Right lung (tissue), 10 donors: ENCODE measurements around the gene CHIA. TPM values are rescaled to one million over a fixed set of nuclear protein-coding genes. Genes with fewer than 3 reads are reported as not detected.

Experiments
- DNase-seq, 2 donors: peaks; one replicate each; pipeline ENCODE4 v3.0.0-alpha.2; 2013
- long read RNA-seq, 8 donors: transcript quantifications; one replicate each; lab custom pipeline, GENCODE V29; 2026
- polyA plus RNA-seq, 5 donors: library from polyadenylated mRNA; unstranded; fragments of 120-200 nt; gene quantifications; one replicate each; pipeline versions ENCODE4 v1.2.1 to v1.2.3, GENCODE V29; 2013; ENCODE audit warnings: inconsistent platforms in 1 of 5, low replicate concordance in 1 of 5; ENCODE audit not compliant: insufficient read length in 5 of 5, insufficient read depth in 1 of 5

CHIA gene
- 1 to 10 TPM in 4 of 5 donors, under 1 TPM in 1; 0.65 to 9.0 (median 3.9) TPM for polyA plus RNA-seq
- long read RNA-seq, donor 1: 0 reads
- long read RNA-seq, donor 2: 0 reads
- long read RNA-seq, donor 3: 0 reads
- long read RNA-seq, donor 4: 0 reads
- long read RNA-seq, donor 5: 0 reads
- long read RNA-seq, donor 6, partial matches to known transcripts: 0 of 2 reads
- long read RNA-seq, donor 6, other reads (novel, unspliced or antisense): 0 of 2 reads
- long read RNA-seq, donor 7, partial matches to known transcripts: 0 of 1 reads
- long read RNA-seq, donor 7, other reads (novel, unspliced or antisense): 0 of 1 reads
- long read RNA-seq, donor 8, partial matches to known transcripts: 0 of 1 reads
- long read RNA-seq, donor 8, other reads (novel, unspliced or antisense): 0 of 1 reads

- DNase-seq: peak; percentile 49 to 63
Observed at GRCh38 chr1:111290630-111291029, at the start of gene CHIA. Gene CHIA, plus strand, starts transcription at chr1:111290851. Its CDS starts 19,617 bp downstream, at chr1:111310468.

GRCh38 chr1:111241797-111242196 lies 48.9 kb upstream of the CHIA start:
- DNase-seq: no peak

- DNase-seq: no peak
Observed at GRCh38 chr1:111242805-111243523, 47.7 kb upstream of the CHIA start.

GRCh38 chr1:111247125-111247838 lies 43.4 kb upstream of the CHIA start:
- no peak for DNase-seq

DNA sequence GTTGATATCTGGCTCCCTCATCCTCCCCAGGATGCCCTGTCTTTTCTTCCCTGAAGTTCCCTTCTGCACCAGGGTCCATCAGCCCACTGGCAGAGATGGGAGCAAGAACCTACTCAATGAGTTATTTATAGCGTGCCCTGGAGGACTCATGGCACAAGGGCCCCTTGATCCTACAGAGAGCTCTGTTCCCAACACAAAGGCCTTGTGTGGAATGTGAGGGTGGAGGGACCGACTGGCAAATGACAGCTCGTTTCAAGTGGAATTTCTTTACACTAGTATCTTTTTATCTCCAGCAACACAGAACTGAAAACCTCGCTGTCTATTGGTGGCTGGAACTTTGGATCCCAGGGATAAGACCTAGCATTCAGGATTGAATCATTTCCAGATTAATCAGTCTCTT lies 40.7 kb upstream of the CHIA start:
- no peak for DNase-seq

DNA sequence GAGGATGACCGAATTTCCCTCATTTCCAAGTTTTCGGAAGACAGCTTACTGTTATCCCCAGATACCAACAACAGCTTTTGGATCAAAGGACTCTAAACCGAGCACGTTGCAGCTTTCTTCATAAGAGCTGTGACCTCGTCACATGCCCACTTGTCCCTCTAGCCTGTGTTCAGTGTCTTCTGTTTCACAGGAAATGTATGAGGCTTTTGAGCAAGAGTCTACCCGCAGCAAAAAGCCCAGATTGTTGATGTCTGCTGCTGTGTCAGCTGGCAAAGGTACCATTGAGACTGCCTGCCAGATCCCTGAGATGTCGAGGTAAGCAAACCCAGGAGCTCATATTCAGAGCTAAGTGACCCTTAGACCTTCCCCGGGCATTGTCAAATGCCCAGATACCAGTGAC lies 39.1 kb upstream of the CHIA start:
- no peak for DNase-seq

- DNase-seq: no peak
Observed at GRCh38 chr1:111252786-111253185, 37.9 kb upstream of the CHIA start.

DNA sequence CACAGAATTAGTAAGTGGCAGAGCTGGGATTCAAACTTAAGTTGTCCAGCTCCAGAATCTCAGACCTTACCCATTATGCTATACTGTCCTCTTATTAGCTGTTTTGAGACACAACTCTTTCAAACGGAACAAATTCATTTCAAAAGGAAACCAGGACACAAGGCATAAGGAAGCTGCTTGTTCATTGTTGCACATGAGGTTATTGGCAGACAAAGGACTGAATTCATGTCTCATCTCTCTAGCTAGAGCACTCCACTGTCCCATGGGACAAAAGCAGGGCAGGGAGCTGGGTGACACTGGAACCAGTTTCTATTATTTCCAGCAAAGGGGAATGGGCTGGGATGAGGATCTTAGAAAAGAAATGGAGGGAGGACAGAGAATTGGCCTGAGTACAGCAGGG lies 36.8 kb upstream of the CHIA start:
- DNase-seq: no peak

- peak in 1 of 2 donors; percentile 8 for DNase-seq
Observed at GRCh38 chr1:111256988-111257658, 33.5 kb upstream of the CHIA start.

DNA sequence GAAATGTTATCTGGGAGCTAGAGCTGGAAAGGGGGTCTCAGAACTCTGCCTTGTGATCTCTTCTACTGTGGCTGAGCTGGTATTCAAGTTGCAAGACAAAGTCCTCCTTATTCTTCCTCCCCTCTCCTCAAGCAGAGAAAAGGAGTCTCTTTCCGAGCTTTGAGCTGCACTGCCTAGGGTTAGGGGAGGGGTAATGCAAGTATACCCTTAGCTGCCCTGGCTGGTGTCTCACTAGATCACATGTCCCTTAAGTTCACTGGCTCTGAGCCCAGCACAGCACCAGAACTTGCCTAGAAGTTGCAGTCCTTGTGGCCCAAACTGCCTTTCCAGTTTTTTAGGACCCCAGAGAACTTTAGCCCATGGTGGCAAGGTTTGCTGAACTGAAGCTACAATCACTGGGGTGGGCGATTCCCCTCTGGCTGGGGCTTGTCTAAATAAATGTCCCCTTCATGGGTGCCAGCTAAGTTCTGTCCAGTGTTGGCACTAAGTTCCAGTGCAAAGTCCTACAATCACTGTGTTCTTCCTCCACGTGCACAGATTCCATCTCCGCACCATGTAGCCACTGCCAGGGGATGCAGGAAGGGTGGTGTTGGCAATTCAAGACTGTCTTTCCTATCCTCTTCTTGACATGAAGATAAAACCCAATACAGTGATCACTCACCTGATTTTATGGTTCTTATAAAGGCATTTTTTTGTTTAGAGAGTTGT lies 22.7 kb upstream of the CHIA start:
- DNase-seq: no peak

DNA sequence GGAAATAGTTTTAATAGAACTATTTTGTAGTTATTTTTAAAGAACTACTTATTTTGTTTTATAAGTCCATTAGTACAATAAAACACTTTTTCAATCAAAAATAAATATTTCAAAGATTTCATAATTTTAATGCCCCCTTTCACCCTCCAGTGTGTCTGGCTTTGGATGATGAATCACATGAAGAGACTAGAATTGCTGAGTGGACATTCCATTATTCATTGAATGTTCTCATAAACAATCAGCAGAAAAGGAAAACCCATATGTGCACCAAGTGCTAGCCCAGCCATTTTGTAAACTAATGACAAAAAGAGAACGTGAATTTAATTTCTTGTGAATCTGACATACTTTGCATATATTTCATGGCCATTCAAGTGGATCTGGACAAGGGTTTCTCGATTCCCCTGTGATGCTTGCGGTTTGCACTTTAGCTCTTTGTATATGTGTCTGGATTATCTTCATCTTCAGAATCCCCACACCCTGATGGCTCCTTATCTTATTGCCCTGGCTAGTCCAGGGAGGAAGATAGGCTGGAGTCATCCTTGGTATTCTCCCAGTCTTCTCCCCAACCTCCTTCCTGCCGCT lies 20.7 kb upstream of the CHIA start:
- DNase-seq: no peak

- no peak for DNase-seq
Observed at GRCh38 chr1:111270771-111271463, 19.7 kb upstream of the CHIA start.

- no peak for DNase-seq
Observed at GRCh38 chr1:111271464-111271801, 19.2 kb upstream of the CHIA start.

GRCh38 chr1:111272081-111272480 lies 18.6 kb upstream of the CHIA start:
- DNase-seq: no peak

- DNase-seq: no peak
Observed at GRCh38 chr1:111274653-111275052, 16.0 kb upstream of the CHIA start.

- DNase-seq: no peak
Observed at GRCh38 chr1:111275079-111275478, 15.6 kb upstream of the CHIA start.

DNA sequence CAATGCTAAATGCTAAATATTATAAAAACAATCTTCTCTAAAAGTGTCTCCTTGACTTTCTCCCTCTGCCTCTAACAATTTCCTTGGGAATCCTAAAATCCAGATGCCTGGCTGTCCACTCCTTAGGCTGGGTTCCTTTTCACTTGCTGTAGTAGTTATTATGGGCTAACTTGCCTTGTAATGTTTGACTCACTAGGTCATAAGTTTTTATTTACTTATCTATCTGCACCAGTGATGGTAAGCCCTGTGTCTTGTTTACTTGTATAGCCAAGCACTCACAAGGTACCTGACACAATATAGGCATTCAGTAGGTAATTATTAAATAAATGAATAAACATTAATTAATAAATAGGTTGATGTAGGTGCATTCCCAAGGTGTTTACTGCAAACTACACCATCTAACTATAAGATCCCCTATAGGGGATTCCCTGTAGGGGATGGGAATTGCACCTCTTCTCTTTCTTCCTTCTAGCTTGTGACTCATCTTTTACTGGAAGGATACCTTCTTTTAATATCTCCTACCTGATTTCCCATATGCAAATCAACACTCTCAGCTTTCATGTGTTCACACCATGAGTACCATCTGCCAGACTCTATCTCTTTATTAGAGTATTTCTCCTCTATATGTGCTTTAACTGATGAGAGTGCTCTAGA lies 14.7 kb upstream of the CHIA start:
- DNase-seq: no peak

DNA sequence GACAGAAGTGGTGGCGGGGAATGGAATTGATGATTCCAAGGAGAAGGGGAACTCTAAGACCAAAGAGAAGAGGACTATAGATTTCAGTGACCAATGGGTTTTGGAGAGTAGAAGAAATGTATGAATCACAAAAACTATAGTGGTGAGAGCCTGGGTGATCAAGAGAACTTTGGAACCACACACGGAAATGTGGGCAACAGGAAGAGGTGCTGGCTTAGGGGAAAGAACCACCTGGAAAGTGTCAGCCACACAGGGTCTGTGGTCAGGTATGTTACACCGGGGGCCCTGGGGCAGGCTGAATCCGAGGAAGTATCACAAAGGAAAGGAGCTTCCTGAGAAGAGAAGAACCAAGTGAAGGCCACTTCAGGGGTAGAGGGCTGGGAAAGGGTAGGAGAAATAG lies 11.5 kb upstream of the CHIA start:
- DNase-seq: no peak

DNA sequence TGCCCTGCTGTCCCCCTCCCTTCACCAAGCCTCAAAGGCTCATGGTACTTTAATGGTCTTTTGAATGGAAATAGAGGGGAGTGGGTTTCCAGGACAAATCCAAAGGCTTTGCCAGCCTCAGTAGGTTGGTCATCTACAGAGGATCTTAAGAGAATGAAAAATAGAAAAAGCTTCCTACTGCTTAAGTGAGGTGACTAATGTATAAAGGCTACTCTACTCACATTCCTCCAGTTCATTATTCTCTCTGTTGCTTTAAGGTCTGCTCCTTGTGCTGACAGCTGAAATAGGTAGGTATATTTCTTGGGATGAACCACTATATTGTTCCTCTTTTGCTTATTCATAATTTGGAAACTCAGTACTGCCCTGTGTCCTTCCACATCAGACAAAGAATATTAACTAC lies 10.4 kb upstream of the CHIA start:
- no peak for DNase-seq

DNA sequence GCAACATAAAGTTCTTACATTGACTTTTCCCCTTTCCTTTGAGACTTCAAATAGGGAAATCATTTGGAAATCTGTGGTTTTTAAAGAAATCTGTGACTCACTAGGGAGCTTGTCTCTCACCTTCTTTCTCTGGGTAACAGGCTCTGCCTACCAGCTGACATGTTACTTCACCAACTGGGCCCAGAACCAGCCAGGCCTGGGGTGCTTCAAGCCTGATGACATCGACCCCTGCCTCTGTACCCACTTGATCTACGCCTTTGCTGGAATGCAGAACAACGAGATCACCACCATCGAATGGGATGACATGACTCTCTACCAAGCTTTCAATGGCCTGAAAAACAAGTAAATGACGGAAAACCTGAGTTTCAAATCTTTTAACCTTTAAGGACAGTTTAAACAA lies 9.2 kb upstream of the CHIA start:
- DNase-seq: no peak
